ENCODE data around the gene PTPRG. TPM values are rescaled to one million over a fixed set of nuclear protein-coding genes. Genes with fewer than 3 reads are reported as not detected.

PTPRG gene
- total and polyA plus RNA-seq, 10 of the 15 experiments (the other 5 are each of a cell fraction or from before 2014, with no cell fraction given) = 0.29 to 20.7 (median 1.4) TPM

DNA sequence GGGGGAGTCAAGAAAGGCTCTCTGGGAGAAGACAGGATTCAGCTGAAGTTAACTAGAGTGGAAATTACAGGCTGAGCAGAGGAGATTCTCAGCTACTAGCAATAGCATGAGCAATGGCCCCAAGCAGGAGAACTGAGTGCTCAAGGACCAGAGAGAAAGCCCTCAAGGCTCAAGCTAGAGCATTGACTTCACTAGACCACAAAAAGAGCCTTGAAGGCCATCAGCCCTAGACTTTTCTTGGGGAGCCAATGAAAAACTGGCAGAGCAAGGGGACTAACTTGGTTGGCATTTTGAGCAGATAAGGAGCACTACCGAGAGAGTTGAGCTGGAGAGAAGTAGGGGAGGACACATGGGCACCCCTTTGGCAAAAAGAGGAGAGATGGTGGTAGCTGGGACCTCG lies 534.4 kb downstream of the PTPRG start (continued):
- TF ChIP-seq, protein P1, sequence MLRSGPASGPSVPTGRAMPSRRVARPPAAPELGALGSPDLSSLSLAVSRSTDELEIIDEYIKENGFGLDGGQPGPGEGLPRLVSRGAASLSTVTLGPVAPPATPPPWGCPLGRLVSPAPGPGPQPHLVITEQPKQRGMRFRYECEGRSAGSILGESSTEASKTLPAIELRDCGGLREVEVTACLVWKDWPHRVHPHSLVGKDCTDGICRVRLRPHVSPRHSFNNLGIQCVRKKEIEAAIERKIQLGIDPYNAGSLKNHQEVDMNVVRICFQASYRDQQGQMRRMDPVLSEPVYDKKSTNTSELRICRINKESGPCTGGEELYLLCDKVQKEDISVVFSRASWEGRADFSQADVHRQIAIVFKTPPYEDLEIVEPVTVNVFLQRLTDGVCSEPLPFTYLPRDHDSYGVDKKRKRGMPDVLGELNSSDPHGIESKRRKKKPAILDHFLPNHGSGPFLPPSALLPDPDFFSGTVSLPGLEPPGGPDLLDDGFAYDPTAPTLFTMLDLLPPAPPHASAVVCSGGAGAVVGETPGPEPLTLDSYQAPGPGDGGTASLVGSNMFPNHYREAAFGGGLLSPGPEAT (IDR thresholded peaks at IDR 0.05; ENCODE audit: low read depth) = no peak
- TF ChIP-seq, protein P2, sequence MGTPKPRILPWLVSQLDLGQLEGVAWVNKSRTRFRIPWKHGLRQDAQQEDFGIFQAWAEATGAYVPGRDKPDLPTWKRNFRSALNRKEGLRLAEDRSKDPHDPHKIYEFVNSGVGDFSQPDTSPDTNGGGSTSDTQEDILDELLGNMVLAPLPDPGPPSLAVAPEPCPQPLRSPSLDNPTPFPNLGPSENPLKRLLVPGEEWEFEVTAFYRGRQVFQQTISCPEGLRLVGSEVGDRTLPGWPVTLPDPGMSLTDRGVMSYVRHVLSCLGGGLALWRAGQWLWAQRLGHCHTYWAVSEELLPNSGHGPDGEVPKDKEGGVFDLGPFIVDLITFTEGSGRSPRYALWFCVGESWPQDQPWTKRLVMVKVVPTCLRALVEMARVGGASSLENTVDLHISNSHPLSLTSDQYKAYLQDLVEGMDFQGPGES (IDR thresholded peaks at IDR 0.05) = no peak
- TF ChIP-seq, protein P3, sequence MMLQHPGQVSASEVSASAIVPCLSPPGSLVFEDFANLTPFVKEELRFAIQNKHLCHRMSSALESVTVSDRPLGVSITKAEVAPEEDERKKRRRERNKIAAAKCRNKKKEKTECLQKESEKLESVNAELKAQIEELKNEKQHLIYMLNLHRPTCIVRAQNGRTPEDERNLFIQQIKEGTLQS (IDR thresholded peaks at IDR 0.05; ENCODE audit: borderline replicate concordance, extremely low read depth, low read depth, low read length) = no peak
- TF ChIP-seq, protein P4, sequence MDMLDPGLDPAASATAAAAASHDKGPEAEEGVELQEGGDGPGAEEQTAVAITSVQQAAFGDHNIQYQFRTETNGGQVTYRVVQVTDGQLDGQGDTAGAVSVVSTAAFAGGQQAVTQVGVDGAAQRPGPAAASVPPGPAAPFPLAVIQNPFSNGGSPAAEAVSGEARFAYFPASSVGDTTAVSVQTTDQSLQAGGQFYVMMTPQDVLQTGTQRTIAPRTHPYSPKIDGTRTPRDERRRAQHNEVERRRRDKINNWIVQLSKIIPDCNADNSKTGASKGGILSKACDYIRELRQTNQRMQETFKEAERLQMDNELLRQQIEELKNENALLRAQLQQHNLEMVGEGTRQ (IDR thresholded peaks at IDR 0.05; ENCODE audit: borderline replicate concordance, low read depth, low read length) = no peak
- TF ChIP-seq HDGF (IDR thresholded peaks at IDR 0.05) = no peak
- TF ChIP-seq POU2F2 (IDR thresholded peaks at IDR 0.05; ENCODE audit: borderline replicate concordance, low read depth, low read length) = no peak
- no peak for TF ChIP-seq FOXM1 (IDR thresholded peaks at IDR 0.05; ENCODE audit: low read depth, low read length)
- TF ChIP-seq LARP7 (IDR thresholded peaks at IDR 0.05) = no peak
- TF ChIP-seq RAD21 (IDR thresholded peaks at IDR 0.05; ENCODE audit: insufficient read depth, low read depth, low read length) = no peak
- TF ChIP-seq SPI1 (IDR thresholded peaks at IDR 0.05; ENCODE audit: borderline replicate concordance, insufficient read depth, low read depth, low read length) = no peak
